Stomach (tissue), 4 donors: ENCODE data around the gene CNTNAP5.

Experiments used
- EP300 ChIP-seq: sonication (generic); formaldehyde crosslinking; IDR thresholded peaks from one replicate; pipeline ENCODE4 v1.6.1; 2017; ENCODE audit warnings: antibody characterized with exemption
- POLR2A ChIP-seq, 4 donors: fragments of 450-650 bp; IDR thresholded peaks; one replicate each; pipeline ENCODE4 v1.6.1; 2016; ENCODE audit warnings: antibody characterized with exemption in 4 of 4, control low read depth in 2 of 4, mild to moderate bottlenecking in 1 of 4, moderate library complexity in 1 of 4
- POLR2AphosphoS5 ChIP-seq, 3 donors: sonication (generic); formaldehyde crosslinking; IDR thresholded peaks; one replicate each; pipeline ENCODE4 v1.6.1; 2016; ENCODE audit warnings: antibody characterized with exemption in 3 of 3
- TF ChIP-seq, protein P1 (sequence below), 7 experiments: fragments of 450-650 bp in 4 of 7; fragments of 200-600 bp in 3 of 7; sonication (generic) in 3 of 7; IDR thresholded peaks; one replicate each; pipeline ENCODE4 v1.5.1; 2016 to 2019; ENCODE audit warnings: antibody characterized with exemption in 7 of 7, control low read depth in 2 of 7, mild to moderate bottlenecking in 1 of 7

DNA sequence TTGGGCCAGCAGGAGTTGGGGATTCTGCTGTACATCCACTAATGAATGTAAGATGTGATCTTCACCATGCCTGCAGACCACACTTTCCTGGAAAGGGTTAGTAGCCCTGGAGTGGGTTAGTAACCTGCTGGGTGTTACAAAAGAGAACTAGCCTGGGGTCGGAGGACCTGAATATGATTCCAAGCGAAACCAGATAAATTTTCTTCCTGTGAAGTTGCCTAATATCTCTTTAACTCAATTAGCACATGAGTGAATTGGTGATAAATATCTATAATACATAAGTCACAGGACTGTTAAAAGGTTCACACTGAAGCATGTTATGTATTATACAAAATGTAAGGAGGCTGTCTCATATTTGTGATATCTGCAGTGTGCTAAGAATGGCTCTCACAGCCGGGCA is 291.0 kb downstream of the CNTNAP5 start:
- TF ChIP-seq, protein P1, sequence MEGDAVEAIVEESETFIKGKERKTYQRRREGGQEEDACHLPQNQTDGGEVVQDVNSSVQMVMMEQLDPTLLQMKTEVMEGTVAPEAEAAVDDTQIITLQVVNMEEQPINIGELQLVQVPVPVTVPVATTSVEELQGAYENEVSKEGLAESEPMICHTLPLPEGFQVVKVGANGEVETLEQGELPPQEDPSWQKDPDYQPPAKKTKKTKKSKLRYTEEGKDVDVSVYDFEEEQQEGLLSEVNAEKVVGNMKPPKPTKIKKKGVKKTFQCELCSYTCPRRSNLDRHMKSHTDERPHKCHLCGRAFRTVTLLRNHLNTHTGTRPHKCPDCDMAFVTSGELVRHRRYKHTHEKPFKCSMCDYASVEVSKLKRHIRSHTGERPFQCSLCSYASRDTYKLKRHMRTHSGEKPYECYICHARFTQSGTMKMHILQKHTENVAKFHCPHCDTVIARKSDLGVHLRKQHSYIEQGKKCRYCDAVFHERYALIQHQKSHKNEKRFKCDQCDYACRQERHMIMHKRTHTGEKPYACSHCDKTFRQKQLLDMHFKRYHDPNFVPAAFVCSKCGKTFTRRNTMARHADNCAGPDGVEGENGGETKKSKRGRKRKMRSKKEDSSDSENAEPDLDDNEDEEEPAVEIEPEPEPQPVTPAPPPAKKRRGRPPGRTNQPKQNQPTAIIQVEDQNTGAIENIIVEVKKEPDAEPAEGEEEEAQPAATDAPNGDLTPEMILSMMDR (IDR thresholded peaks at IDR 0.05): no peak
- no peak for TF ChIP-seq EP300
- TF ChIP-seq POLR2A (IDR thresholded peaks at IDR 0.05): no peak
- TF ChIP-seq POLR2AphosphoS5 (IDR thresholded peaks at IDR 0.05): no peak
